ENCODE data around the gene AK9.

The AK9 gene

GRCh38 chr6:109512271-109512817 lies 178.7 kb downstream of the AK9 start:
- no peak for DNase-seq (ENCODE audit: low read depth)

- DNase-seq (ENCODE audit: low read depth) = no peak
Measured at GRCh38 chr6:109511832-109512231, 179.2 kb downstream of the AK9 start.

GRCh38 chr6:109510358-109510757 lies 180.6 kb downstream of the AK9 start:
- DNase-seq (ENCODE audit: low read depth) = no peak

- DNase-seq (ENCODE audit: low read depth) = no peak
Measured at GRCh38 chr6:109508166-109508860, 182.7 kb downstream of the AK9 start.

GRCh38 chr6:109507490-109508072 lies 183.4 kb downstream of the AK9 start:
- no peak for DNase-seq (ENCODE audit: low read depth)

GRCh38 chr6:109506841-109507240 lies 184.2 kb downstream of the AK9 start:
- DNase-seq (ENCODE audit: low read depth) = no peak

GRCh38 chr6:109506314-109506713 lies 184.7 kb downstream of the AK9 start:
- no peak for DNase-seq (ENCODE audit: low read depth)

GRCh38 chr6:109503327-109504224 lies 187.4 kb downstream of the AK9 start:
- no peak for DNase-seq (ENCODE audit: low read depth)

- no peak for DNase-seq (ENCODE audit: low read depth)
Measured at GRCh38 chr6:109498936-109499335, 192.1 kb downstream of the AK9 start.

GRCh38 chr6:109498052-109498451 lies 192.9 kb downstream of the AK9 start:
- DNase-seq (ENCODE audit: low read depth) = no peak

- DNase-seq (ENCODE audit: low read depth) = no peak
Measured at GRCh38 chr6:109496036-109496772, 194.8 kb downstream of the AK9 start.

GRCh38 chr6:109493865-109494264 lies 197.1 kb downstream of the AK9 start:
- DNase-seq (ENCODE audit: low read depth) = no peak

GRCh38 chr6:109491207-109491938 lies 199.6 kb downstream of the AK9 start:
- DNase-seq (ENCODE audit: low read depth) = no peak

- no peak for DNase-seq (ENCODE audit: low read depth)
Measured at GRCh38 chr6:109490713-109491112, 200.3 kb downstream of the AK9 start.

- DNase-seq (ENCODE audit: low read depth) = no peak
Measured at GRCh38 chr6:109488001-109488400, 203.0 kb downstream of the AK9 start.

- no peak for DNase-seq (ENCODE audit: low read depth)
Measured at GRCh38 chr6:109486068-109486467, 204.9 kb downstream of the AK9 start.

- no peak for DNase-seq (ENCODE audit: low read depth)
Measured at GRCh38 chr6:109485266-109485935, 205.6 kb downstream of the AK9 start.

GRCh38 chr6:109484122-109484521 lies 206.9 kb downstream of the AK9 start:
- DNase-seq (ENCODE audit: low read depth) = no peak

GRCh38 chr6:109483735-109484057 lies 207.3 kb downstream of the AK9 start:
- no peak for DNase-seq (ENCODE audit: low read depth)

GRCh38 chr6:109482905-109483734 lies 207.9 kb downstream of the AK9 start, which contains the start of gene ZBTB24:
Gene ZBTB24 (minus strand): TSS chr6:109483219. CDS start chr6:109482026, 1,193 bp downstream.
- peak; percentile 84 for DNase-seq (ENCODE audit: low read depth)
